GM12873 (cell line): ENCODE results near the gene GSX2.

Source experiments
- TF ChIP-seq, protein P1 (sequence below): IDR thresholded peaks from 2 replicates; pipeline ENCODE4 v1.5.1; 2012; ENCODE audit warnings: low read depth, mild to moderate bottlenecking, moderate library complexity, low read length, control low read depth; ENCODE audit not compliant: insufficient read depth; ENCODE audit errors: missing control alignments

GSX2 gene

GRCh38 chr4:54082168-54082567 lies 17.8 kb upstream of the GSX2 start:
- TF ChIP-seq, protein P1, sequence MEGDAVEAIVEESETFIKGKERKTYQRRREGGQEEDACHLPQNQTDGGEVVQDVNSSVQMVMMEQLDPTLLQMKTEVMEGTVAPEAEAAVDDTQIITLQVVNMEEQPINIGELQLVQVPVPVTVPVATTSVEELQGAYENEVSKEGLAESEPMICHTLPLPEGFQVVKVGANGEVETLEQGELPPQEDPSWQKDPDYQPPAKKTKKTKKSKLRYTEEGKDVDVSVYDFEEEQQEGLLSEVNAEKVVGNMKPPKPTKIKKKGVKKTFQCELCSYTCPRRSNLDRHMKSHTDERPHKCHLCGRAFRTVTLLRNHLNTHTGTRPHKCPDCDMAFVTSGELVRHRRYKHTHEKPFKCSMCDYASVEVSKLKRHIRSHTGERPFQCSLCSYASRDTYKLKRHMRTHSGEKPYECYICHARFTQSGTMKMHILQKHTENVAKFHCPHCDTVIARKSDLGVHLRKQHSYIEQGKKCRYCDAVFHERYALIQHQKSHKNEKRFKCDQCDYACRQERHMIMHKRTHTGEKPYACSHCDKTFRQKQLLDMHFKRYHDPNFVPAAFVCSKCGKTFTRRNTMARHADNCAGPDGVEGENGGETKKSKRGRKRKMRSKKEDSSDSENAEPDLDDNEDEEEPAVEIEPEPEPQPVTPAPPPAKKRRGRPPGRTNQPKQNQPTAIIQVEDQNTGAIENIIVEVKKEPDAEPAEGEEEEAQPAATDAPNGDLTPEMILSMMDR = no peak

- TF ChIP-seq, protein P1 = no peak
Observed at GRCh38 chr4:54085284-54085683, 14.7 kb upstream of the GSX2 start.

DNA sequence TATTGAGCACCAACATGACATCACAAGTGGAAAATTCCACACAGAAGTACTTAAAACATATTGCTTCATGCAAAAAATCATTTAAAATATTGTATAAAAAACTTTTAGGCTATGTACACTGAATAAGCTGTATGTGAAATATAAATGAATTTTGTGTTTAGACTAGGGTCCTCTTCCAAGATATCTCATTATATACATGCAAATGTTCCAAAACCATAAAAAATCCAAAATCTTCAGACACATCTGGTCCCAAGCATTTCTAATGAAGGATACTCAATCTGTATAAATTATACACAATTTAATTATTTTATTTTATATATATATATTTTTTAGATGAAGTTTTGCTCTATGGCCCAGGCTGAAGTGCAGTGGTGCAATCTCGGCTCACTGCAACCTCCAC lies 10.1 kb upstream of the GSX2 start:
- TF ChIP-seq, protein P1 = no peak

GRCh38 chr4:54090404-54090803 lies 9.6 kb upstream of the GSX2 start:
- TF ChIP-seq, protein P1 = no peak

GRCh38 chr4:54090804-54091623 lies 8.9 kb upstream of the GSX2 start:
- TF ChIP-seq, protein P1 = no peak

DNA sequence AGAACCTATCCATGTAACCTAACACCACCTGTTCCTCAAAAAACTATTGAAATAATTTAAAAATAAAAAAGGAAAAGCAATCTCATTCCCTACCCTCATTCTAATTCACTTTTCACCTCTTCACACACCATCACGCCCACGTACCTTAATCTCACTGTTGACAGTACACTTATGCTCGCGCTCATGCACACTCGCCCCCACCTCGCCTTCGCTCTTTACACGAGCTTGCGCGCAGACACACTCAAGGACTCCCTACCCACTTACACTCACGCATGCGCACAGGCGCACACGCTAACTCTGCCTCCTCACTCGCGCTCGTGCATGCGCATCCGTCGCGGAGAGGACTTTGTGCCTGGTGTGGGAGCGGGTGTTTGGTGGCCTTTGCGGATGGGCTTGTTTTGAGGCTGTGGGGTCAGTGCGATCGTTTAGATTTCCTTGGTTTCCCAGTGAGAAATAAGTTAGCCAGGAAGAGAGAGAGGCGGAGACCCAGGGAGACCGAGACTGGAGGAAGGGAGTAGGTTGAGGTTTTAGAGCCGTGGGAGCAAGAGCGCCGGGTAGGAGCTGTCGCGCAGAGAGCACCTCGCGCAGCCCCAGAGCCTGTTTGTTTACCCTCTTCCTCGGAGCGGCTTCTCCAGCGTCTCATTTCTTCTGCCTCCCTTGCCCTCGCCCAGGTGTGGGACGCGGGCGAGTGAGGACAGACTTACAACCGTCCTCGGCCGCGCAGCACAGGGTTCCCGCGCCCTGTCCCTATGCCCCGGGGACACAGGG lies 8.1 kb upstream of the GSX2 start:
- TF ChIP-seq, protein P1 = no peak
